Epithelial cell of esophagus (primary cell): ENCODE measurements around the gene AMH.

ENCODE experiments used
- DNase-seq: peaks from one replicate; pipeline ENCODE4 v3.0.0; 2010; ENCODE audit warnings: low read depth
- H3K4me3 ChIP-seq: 2 replicates; pipeline ENCODE4 v1.5.1; 2011; ENCODE audit warnings: mild to moderate bottlenecking, low read length, control low read depth
- TF ChIP-seq, protein P1 (sequence below): IDR thresholded peaks from 2 replicates; pipeline ENCODE4 v1.5.1; 2011; ENCODE audit warnings: low read depth, mild to moderate bottlenecking, low read length, control low read depth, inconsistent platforms; ENCODE audit not compliant: insufficient read depth; ENCODE audit errors: missing control alignments

AMH gene

DNA sequence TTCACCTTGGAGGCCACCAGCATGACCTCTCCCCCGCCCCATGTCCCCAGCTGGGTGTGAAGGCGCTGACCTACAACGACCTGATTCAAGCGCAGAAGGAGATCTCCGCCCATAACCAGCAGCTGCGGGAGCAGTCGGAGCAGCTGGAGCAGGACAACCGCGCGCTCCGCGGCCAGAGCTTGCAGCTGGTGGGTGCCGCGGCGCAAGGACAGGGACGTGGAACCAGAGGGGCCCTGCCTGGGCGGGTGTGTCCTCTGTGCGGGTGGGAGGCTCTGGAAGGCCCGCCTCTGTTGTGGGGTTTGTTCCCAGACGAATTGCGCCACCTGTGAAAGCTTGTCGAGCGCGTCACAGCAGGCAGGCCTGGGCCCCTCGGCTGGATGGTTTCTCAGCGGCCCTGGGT lies 35.3 kb upstream of the AMH start:
- TF ChIP-seq, protein P1, sequence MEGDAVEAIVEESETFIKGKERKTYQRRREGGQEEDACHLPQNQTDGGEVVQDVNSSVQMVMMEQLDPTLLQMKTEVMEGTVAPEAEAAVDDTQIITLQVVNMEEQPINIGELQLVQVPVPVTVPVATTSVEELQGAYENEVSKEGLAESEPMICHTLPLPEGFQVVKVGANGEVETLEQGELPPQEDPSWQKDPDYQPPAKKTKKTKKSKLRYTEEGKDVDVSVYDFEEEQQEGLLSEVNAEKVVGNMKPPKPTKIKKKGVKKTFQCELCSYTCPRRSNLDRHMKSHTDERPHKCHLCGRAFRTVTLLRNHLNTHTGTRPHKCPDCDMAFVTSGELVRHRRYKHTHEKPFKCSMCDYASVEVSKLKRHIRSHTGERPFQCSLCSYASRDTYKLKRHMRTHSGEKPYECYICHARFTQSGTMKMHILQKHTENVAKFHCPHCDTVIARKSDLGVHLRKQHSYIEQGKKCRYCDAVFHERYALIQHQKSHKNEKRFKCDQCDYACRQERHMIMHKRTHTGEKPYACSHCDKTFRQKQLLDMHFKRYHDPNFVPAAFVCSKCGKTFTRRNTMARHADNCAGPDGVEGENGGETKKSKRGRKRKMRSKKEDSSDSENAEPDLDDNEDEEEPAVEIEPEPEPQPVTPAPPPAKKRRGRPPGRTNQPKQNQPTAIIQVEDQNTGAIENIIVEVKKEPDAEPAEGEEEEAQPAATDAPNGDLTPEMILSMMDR, result no peak
- DNase-seq, result peak; percentile 29

DNA sequence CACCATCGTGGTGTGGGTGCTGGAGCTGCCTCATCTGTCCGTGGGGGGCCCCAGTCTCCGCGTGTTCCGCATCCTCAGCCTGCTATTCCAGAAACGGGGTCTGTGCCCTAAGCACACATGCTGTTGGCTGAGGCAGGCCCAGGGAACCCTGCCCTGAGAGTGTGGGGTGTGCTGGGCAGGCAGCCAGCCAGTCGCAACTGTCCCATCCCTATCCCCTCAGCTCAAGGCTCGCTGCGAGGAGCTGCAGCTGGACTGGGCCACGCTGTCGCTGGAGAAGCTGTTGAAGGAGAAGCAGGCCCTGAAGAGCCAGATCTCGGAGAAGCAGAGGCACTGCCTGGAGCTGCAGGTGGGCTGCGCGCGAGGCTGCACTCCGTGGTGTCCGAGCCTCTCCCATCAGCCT lies 34.9 kb upstream of the AMH start:
- H3K4me3 ChIP-seq, result no peak overlapping the region
- no peak for DNase-seq
- TF ChIP-seq, protein P1, result no peak

More for the DNA sequence above, 35.3 kb upstream of the AMH start:
- no peak overlapping the region for H3K4me3 ChIP-seq

DNA sequence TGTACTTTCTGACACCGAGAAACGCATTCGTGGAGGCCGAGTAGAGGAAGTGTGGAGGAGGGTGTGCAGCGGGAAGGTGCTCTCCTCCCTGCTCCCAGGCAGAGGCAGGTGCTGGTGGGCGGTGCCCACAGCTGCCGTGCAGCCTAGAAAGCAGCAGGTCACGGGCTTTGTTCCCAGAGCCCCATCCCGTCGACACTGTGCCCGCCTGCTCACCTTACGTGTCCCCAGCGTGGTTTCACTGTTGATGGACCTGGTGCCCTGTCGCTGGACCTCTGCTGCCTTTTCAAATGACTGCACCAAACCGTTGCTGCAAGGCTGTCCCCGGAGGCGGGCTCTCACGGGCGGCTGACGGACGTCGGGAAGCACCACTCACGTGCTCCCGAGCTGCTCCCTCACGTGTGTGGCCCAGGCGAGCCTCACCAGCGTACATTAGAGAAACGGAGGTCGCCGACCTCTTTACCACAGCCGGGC lies 33.8 kb upstream of the AMH start:
- H3K4me3 ChIP-seq, result no peak overlapping the region

DNA sequence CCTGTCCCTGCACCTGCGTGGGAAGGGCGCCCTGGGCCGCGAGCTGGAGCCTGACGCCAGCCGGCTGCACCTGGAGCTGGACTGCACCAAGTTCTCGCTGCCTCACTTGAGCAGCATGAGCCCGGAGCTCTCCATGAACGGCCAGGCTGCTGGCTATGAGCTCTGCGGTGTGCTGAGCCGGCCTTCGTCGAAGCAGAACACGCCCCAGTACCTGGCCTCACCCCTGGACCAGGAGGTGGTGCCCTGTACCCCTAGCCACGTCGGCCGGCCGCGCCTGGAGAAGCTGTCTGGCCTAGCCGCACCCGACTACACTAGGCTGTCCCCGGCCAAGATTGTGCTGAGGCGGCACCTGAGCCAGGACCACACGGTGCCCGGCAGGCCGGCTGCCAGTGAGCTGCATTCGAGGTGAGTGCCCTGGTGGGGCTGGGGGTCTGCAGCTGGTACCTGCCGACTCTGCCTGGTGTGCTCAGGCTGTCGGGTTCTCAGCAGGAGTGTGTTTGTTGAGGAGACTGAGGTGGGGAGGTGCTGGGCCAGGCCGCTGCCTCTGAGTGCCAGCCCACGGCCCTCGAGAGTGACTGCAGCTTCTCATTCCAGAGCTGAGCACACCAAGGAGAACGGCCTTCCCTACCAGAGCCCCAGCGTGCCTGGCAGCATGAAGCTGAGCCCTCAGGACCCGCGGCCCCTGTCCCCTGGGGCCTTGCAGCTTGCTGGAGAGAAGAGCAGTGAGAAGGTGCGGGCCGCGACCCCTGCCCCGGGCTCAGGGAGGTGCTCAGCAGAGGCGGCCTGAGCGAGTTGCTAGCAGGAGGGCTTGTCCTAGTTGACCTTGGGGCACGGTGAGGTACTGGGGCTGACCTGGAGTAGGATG lies 32.5 kb upstream of the AMH start:
- H3K4me3 ChIP-seq, result no peak overlapping the region
- no peak for DNase-seq
- TF ChIP-seq, protein P1, result no peak

More for the DNA sequence above, 33.8 kb upstream of the AMH start:
- TF ChIP-seq, protein P1, result no peak
- no peak for DNase-seq

DNA sequence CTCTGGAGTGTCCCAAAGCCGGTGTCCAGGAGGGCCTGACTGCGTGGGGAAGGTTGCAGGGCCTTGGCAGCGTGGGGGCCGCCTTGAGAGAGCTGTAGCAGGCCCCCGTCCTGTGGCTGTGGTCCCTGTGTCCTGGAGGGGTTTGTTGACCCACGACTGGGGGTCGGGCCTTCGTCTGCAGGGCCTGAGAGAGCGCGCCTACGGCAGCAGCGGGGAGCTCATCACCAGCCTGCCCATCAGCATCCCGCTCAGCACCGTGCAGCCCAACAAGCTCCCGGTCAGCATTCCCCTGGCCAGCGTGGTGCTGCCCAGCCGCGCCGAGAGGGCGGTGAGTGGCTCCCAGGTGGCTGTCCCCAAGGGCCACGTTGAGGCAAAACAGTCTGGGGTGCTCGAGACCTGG lies 31.5 kb upstream of the AMH start:
- DNase-seq, result no peak
- TF ChIP-seq, protein P1, result no peak
- H3K4me3 ChIP-seq, result no peak overlapping the region

DNA sequence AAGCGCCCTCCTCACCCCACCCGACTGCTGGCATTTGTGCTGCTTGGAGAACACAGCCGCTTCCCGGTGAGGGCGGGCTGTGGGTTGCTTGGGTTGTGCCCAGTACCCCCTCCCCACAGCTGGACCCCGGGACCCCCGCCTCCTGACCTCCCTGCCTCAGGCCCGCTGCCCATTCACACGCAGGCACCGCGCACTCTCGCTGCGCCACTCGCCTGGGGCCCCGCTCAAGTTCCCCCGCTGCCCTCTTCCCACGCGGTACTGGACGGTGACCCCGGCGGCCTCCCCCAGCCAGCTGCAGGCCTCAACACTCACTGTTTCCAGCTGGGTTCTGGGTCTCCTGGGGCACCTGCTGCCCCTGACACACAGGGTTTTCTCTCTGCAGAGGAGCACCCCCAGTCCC lies 29.4 kb upstream of the AMH start:
- no peak for DNase-seq
- H3K4me3 ChIP-seq, result no peak overlapping the region
- TF ChIP-seq, protein P1, result no peak
